NAMALWA (cell line): ENCODE results near the gene CPNE4.
"Not testable (repeated sequence)": the region's sequence is repeated elsewhere in the genome, so short reads cannot be mapped to it uniquely, and the experiment has no call there.

Source experiments
- DNase-seq: peaks from one replicate; pipeline ENCODE4 v3.0.0-alpha.2; 2015; ENCODE audit warnings: low spot score

CPNE4 gene

DNA sequence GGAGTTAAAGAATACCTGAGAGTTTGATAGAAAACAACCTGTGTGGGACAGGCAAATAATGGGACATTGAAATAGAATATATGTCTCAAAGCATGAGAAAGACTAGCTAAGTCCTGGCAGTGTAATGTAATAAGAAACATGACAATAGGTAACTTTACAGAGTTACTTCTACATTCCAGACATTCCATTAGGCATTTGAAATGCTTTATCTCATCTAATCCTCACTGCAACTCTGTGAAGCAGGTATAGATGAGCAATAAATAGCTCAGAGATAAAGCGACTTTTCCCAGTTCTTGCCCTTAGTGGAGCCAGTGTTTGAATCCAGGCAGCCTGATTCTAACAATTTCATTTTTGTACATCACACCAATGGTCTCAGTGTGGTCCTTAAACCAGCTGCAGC is 76.8 kb downstream of the CPNE4 start:
- no peak for DNase-seq

DNA sequence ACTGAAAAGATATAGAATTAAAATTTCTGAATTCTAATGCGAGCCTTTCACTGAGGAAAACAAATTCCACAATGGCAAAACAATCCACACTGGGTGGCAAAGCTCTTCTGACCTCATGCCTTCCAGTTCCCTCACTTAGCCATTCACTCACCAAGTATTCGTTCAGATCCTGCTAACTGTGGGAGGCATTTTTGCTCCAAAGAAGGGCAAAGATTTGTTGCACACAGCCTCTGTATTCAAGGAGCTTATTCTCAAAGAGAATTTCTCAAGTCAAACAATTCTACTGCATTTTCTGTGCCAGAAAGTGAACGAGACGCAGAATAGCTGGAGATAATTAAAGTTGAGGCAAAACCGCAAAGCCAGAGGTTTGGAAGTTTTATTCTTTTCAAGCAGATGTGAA is 77.3 kb downstream of the CPNE4 start:
- no peak for DNase-seq

DNA sequence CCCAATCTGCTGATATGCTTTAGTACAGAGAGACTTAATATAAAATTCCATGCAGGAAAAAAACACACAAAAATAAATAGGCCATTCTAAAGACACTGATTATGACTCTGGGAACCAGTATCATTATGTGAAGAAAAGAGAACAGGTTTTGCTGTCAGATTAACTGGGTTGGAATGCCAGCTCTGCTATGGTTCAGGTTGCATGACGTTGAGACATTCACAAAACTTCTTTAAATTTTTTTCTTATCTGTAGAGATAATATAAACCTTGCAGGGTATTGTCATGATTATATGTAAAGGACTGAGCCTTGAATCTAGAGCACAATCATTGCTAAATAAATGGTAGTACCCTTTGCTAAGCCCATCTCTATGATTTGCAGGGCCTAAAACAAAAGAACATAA is 86.0 kb downstream of the CPNE4 start:
- DNase-seq = no peak

DNA sequence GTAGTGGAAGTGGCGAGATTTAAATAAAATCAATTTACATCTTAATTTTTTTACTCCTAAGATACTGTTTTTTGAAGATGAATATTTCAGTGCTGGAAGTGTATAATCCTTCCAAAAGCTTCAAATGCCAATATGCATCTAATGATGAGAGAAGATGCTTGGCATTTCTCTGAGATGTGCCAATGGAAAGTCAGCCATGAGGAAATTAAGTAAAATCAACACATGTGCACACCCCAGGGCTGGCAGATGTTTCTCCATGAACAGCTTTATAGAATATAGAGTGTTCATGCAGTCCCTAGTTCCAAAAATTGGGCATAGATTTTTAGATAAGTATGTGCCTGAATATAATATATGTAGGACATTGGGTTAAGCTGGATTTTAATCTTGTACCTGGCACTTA is 90.1 kb downstream of the CPNE4 start:
- DNase-seq = no peak

DNA sequence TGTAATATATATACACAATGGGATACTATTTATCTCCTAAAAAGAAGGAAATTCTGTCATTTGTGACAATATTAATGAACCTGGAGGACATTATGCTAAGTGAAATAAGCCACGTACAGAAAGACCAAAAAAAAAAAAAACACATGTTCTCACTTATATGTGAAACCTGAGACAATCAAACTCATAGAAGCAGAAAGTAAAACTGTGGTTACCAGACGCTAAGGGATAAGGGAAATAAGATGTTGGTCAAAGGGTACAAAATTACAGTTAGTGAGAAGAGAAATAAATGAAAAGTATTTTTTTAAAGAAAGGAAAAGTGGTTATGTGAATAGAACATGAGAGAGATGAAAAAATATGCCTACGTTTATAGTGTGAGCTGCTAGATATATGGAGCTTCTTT is 101.1 kb downstream of the CPNE4 start:
- no peak for DNase-seq

DNA sequence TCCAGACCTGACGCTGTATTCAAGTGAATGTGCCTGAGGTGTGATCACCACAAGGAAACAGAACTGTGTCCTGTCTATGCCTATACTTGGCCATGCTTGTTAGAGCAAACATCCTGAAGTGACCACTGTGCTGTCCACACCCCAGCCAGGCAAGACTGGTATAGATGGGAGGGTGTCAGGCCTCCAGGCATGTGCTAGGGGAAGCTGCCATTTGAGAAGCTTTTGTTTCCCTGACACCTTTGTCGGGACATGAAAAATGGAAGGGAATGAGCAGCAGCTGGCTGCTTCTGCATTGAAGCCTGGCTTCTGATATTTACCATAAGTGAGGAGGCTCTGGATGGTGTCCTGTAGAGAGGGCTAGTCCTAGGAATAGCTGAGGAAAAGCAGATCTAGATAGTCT is 106.2 kb downstream of the CPNE4 start:
- DNase-seq = no peak

DNA sequence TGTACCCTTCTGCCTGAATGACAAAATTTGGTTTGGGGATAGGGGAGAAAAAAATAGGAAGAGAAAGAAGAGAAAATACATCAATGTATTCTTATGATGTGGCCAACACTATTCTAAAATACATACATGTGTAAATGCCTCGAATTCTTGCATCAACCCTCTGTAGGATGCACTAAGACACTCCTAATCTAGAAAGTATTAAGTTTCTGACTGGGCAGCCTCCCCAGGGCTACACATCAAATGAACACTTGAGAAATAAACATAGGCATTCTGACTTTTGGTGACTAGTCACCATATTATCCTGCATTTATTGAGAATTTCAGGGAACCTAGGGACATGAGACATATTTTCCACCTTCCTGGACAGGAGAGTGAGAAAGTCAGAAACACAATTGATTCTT is 109.2 kb downstream of the CPNE4 start:
- DNase-seq = no peak

DNA sequence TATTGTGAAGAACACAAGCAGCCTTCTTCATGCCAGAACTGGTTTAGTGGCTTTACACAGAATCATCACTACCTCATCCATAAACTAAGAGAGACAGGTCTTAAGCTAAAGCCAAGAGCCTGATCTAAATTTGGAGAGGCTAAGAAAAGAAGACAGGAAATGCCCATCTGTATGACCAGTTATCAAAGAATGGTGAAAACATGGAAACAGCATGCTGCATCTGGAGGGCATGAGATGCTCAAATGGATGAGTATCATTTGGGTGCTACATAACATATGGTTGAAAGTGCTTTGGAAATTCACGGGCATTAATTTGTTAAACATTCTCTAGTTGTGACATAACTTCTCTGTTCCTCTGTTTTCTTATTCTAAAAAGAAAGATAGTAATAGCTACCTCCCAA is 112.5 kb downstream of the CPNE4 start:
- no peak for DNase-seq

DNA sequence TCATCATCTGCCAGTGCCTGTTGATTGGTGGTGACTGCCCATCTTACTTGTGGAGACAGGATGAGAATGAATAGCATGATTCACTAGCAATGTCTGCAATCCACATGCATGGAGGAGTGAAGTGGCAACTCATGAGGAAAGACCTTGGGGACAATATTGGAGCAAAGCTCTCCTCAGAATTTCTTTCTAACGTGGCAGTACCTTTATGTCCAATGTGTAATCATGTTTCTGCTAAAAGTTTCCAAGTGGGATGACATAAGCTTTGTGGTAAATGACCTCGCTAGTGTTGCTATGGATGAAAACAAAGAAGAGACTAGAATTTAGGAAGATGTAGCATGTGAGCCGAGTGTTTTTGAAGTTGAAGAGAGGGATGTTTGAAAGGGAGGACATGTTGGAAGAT is 117.8 kb downstream of the CPNE4 start:
- no peak for DNase-seq

DNA sequence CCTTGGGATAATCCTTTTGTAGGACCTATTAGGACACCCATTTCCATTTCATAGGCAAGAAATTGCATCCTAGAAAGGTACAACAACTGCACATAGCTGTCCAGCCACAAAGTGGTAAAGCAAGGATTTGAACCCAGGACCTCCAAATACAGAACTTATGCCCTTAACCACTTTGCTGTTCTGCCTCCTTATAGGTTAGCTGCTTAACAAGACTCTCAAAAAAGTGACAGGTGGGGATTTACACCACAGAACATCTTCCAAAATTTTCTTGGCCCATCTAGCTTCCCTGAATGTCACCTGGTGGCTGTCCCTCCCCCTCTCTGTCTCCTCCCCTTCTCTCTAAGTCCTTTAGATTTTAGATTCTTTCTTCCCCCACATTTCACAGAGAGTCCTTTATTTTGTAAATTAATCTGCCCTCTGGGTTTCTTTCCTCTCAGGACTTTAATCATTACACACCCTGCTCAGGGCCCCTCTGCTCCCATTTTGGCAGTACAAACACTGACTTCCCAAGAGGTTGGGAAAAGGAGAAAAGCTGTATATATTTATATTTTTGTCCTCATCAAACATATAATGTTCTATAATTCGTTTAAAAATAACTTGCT is 120.6 kb downstream of the CPNE4 start:
- no peak for DNase-seq

DNA sequence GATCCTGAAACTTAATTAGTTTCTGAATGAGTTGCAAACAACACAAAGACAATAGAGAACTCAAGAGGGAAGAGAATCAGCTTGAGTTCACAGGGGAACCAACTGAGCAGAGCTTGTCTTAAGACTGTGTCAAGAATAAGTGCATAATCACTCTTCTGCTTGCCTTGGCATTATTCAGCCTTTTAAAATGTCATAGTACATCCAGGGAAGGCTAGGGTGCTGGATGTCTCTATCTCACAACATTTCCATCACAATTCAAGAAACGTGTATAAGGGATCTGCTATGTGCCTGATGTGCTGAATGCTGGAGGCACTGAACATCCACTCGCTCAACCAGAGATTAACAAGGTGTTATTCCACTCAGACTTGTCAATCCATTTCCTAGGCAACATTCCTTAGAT is 122.6 kb downstream of the CPNE4 start:
- no peak for DNase-seq

DNA sequence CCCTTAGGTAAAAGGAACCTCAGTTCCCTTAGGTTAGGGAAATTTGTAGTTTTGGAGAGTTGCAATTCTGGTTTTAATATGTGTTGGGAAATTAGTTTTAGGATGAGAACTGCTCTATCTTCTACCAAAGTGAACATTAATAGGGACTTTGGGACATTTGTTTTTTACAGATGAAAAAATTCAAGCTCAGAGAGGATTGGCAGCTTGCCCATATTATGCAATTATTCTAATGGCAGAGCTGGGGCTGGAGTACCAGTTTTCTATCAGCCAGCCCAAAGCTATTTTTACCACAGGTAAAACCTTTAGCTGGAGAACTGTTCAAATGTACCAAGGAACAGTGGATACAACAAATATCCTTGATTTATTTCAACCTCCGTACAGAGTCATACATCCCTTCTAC is 127.0 kb downstream of the CPNE4 start:
- DNase-seq = no peak

DNA sequence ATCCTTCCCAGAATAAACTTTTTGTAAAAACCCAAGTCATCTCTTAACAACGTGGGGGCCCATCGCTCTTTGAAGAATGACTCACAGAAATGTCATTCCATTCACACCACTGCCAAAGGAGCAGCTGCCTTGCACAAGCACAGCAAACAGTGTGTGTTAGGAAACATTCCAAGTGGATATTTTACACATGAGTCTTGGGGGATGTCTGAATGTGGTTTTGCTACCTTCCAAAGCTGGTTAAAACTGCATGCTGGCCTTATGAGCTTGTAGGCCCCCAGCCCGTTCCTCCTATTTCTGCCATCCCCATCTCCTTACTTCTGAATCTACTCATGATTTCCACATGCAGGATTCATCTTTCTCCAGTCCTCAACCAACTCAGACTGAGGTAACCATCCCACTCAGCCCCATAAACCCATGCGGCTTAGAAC is 130.8 kb downstream of the CPNE4 start:
- no peak for DNase-seq

DNA sequence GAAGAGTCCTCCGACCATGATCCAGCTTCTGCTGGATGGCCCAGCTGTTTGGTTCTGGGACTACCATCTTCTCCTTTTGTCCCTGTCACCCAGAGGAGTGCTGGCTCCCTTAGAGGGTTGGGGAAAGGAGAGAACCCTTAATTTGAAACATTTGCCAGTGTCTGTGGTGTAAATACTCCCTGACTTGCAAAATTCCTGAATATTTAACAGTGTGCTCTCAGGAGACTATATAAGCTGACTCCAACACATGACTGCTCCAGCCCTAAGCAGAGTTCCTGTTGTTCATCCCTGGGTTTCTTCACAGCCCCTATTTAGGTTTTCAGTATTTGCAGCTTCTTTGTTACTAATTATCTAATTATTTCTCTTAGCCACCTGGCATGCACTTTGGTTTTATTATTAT is 133.1 kb downstream of the CPNE4 start:
- DNase-seq = no peak

DNA sequence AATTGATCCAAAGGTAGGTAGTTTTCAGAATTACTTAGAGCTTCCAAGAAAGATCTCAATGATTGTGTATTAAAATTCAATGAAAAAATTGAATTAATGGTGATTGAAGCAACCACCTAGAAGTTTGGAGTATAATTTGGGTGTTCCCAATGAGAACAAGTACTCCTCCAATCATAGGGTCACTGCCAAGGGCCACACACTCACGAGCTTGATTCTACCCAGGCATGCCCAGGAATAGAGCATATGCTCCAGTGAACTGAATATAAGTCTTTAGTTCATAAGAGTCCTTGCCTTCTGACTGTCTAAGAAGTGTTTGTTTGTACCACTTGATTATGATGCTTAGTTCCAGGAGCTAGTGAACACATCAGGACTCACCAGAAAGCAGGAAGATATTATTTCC is 133.9 kb downstream of the CPNE4 start:
- DNase-seq = no peak

DNA sequence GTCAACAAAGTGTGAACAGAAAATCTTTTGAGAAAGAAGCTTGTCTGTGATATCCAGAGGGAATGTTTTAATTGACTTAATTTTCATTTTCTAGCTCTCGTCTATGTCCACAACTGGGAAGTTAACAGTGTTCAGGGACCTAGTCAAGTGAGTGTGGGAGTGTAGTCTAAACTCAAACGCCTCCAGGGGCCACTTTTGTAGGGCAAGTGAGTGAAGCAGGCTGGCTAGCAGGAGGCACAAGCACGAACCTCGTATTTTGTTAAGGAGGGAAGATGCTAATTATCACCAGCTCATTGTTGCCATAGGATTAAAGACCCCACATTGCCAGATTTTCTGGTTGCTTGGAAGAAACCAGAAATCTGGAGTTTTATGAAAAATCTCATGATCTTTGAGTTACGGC is 135.8 kb downstream of the CPNE4 start:
- DNase-seq = no peak

DNA sequence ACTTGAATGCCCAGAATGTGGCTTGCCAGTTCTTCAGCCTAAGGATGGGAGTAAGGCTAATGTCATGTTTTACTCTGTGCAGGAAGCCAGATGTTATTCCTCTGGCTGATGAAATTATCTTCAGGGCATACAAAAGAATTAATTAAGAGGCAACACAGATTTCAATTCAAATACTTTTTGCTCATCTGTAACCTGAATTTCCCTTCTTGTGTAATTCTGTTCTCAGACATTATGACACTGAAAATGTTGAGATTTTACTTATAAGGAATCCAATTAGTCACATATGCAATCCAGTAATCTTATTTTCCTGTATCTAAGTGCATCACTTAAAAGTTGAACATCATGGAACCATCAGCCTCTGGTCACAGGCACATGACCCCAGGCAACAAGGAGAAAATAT is 136.5 kb downstream of the CPNE4 start:
- no peak for DNase-seq

DNA sequence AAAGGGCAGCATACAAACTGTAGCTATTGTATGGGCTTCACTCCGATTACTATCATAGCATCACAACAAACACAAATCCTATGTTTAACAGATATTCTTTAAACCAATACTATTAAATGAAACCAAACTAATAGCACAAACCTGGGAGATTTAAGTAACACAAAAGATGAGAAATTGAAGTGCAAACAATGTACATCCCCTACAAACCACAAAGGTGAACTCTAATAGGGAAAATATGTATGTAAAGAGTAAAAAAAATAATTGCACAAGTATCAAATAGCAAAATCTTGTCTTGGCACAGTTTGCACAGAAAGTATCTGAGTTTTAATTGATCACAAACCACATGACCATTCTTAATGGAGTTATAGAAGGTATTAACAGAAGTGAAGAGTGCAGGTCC is 138.5 kb downstream of the CPNE4 start:
- DNase-seq = no peak

DNA sequence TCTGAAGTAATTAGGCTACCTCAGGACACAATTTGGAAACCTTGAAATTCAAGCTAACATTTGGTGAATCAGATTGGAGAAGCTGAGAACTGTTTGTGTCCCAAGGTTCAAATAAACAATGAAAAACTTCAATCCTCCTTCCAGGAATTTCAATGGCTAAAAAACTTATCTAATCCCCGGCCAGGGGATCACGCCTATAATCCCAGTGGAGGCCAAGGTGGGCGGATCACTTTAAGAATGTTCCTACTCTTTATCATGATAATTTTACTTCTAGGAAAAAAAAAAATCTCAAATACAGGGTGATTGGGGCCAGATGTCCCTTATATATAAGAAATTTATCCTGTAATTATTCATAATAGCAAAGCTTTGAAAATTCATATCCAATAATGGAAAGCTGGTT is 139.0 kb downstream of the CPNE4 start:
- no peak for DNase-seq

DNA sequence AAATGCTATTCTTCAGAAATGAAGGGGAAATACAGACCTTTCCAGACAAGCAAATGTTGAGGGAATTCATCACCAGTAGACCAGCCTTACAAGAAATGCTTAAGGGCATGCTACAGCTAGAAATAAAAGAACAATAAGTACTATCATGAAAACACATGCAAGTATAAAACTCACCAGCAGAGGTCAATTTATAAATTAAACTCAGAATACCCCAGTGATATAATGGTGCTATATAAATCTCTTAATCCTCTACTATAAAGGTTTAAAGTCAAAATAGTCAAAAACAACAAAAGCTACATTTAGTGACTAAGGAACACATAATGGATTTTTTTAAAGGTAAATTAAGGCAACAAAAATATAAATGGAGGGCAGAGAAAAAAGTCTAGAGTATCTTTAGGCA is 142.5 kb downstream of the CPNE4 start:
- no peak for DNase-seq

DNA sequence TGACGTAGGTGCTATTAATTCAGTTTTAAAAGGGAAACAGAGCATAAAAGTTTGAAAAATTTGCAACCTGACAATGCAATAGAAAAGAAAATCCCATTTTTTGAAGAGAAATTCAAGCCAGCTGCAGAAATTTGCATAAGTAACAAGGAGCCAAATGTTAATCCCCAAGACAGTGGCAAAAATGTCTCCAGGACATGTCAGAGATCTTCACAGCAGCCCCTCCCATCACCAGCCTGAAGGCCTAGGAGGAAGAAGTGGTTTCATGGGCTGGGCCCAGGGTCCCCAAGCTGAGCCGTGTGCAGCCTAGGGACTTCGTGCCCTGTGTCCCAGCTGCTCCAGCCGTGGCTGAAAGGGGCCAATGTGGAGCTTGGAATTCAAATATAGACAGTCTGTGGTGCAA is 148.9 kb downstream of the CPNE4 start:
- DNase-seq = not testable (repeated sequence)

DNA sequence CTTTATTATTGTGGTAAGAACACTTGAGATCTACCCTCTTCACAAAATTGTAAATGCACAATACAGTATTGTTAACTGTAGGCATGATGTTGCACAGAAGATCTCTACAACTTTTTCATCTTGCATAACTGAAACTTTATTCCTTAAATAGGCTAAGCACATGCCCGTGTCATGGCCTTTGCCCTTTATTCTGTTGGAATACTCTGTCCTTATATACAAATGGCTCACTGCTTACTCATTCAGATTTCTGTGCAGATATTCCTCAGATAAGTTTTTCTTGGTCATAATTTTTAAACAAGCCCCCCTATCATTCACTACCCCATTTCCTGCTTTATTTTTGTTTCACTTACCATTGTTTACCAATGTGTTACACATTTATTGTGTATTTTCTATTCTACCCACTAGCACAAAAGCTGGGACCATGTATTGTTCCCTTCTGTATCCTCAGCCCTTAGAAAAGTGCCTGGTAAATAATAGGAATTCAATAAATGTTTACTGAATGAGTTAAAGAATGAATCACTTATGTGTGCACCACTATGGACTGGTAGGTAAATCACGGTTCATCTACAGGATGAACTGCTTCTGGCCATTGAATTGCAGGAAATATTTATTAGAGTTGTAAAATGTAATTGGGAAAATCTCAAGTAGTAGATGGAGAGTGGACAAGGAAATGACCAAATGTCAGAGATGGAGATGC is 151.0 kb downstream of the CPNE4 start:
- DNase-seq = no peak

DNA sequence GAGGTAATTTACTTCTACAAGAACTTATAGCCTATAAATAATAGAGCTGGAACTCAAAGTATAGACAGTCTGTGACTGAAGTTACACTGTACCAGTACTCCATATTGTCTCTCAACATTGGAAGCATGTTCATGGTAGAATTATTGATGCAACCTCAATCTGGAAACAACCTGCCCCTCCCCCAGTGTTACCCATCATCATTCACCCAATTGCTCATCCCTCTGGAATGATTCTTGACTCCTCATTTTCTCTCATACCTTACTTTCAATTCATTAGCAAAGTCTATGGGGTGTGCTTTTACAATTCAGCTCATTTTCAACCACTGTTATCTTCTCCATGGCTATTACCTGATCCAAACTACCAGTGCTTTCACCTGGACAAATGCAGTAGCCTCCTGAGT is 151.7 kb downstream of the CPNE4 start:
- no peak for DNase-seq

DNA sequence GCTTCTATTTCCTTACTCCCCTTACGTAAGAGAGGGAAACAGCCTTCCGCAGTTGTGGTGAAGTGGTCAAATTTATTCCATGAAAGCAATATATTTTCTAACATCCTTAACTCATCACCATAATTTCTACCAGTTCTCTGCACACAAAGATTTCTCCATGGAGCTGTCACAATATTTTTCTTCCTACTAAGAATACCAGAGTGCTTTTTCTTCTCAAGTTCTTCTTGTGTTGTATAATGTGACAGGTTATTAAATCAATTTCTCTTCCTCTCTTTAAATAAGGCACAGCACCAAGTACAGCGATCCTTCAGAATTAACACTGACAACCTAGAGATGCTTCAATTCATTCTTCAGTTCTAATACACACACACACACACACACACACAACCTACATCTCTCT is 153.0 kb downstream of the CPNE4 start:
- DNase-seq = no peak
